HEK293T (cell line): ENCODE measurements around the gene TECR.
"Not testable (repeated sequence)": the region's sequence is repeated elsewhere in the genome, so short reads cannot be mapped to it uniquely, and the experiment has no call there.

ENCODE experiments used
- CTCF ChIA-PET: fragments of 350-600 bp; formaldehyde crosslinking; extraction: SDS; loops from one replicate; lab custom pipeline; 2021; ENCODE audit warnings: antibody characterized with exemption, inconsistent platforms; lab: Yijun Ruan, JAX
- POLR2A ChIA-PET: fragments of 350-600 bp; formaldehyde crosslinking; extraction: SDS; loops from one replicate; lab custom pipeline; 2020; ENCODE audit warnings: antibody characterized with exemption, inconsistent platforms; lab: Yijun Ruan, JAX
- DNase-seq: peaks from one replicate; pipeline ENCODE4 v3.0.0; 2012; ENCODE audit warnings: mixed read lengths; ENCODE audit errors: extremely low spot score
- ARNT ChIP-seq: fragments of 450-650 bp; IDR thresholded peaks from 2 replicates; pipeline ENCODE4 v1.6.1; 2017; ENCODE audit warnings: mild to moderate bottlenecking
- BHLHE40 ChIP-seq: fragments of 450-650 bp; IDR thresholded peaks from 2 replicates; pipeline ENCODE4 v1.6.1; 2016; ENCODE audit warnings: mild to moderate bottlenecking, moderate library complexity, borderline replicate concordance
- CTBP1 ChIP-seq: fragments of 450-650 bp; IDR thresholded peaks from 2 replicates; pipeline ENCODE4 v1.6.1; 2016; ENCODE audit warnings: borderline replicate concordance
- ELF4 ChIP-seq: fragments of 450-650 bp; IDR thresholded peaks from 2 replicates; pipeline ENCODE4 v1.6.1; 2017; ENCODE audit warnings: antibody characterized with exemption
- FOXA1 ChIP-seq: fragments of 450-650 bp; IDR thresholded peaks from 2 replicates; pipeline ENCODE4 v1.6.1; 2016; ENCODE audit warnings: mild to moderate bottlenecking
- FOXK2 ChIP-seq: fragments of 450-650 bp; IDR thresholded peaks from 2 replicates; pipeline ENCODE4 v1.6.1; 2016; ENCODE audit warnings: mild to moderate bottlenecking
- FOXM1 ChIP-seq: fragments of 450-650 bp; IDR thresholded peaks from 2 replicates; pipeline ENCODE4 v1.6.1; 2017; ENCODE audit warnings: mild to moderate bottlenecking, borderline replicate concordance
- HDGF ChIP-seq: fragments of 450-650 bp; IDR thresholded peaks from 2 replicates; pipeline ENCODE4 v1.6.1; 2017; ENCODE audit warnings: antibody characterized with exemption, borderline replicate concordance
- L3MBTL2 ChIP-seq: fragments of 450-650 bp; conservative IDR thresholded peaks from 2 replicates; pipeline ENCODE4 v1.6.1; 2016; ENCODE audit warnings: mild to moderate bottlenecking
- LEF1 ChIP-seq: fragments of 450-650 bp; IDR thresholded peaks from 2 replicates; pipeline ENCODE4 v1.6.1; 2017; ENCODE audit warnings: mild to moderate bottlenecking, borderline replicate concordance
- NFRKB ChIP-seq: fragments of 450-650 bp; IDR thresholded peaks from 2 replicates; pipeline ENCODE4 v1.6.1; 2016; ENCODE audit warnings: mild to moderate bottlenecking, moderate library complexity
- SP1 ChIP-seq: fragments of 450-650 bp; IDR thresholded peaks from 2 replicates; pipeline ENCODE4 v1.6.1; 2017
- SUZ12 ChIP-seq: fragments of 450-650 bp; IDR thresholded peaks from 2 replicates; pipeline ENCODE4 v1.6.1; 2016; ENCODE audit warnings: mild to moderate bottlenecking
- TARDBP ChIP-seq: fragments of 450-650 bp; IDR thresholded peaks from 2 replicates; pipeline ENCODE4 v1.6.1; 2016
- ZNF384 ChIP-seq: fragments of 450-650 bp; IDR thresholded peaks from 2 replicates; pipeline ENCODE4 v1.6.1; 2016
- TF ChIP-seq, protein P1 (sequence below): fragments of 450-650 bp; IDR thresholded peaks from 2 replicates; pipeline ENCODE4 v1.6.1; 2016

Gene TECR

DNA sequence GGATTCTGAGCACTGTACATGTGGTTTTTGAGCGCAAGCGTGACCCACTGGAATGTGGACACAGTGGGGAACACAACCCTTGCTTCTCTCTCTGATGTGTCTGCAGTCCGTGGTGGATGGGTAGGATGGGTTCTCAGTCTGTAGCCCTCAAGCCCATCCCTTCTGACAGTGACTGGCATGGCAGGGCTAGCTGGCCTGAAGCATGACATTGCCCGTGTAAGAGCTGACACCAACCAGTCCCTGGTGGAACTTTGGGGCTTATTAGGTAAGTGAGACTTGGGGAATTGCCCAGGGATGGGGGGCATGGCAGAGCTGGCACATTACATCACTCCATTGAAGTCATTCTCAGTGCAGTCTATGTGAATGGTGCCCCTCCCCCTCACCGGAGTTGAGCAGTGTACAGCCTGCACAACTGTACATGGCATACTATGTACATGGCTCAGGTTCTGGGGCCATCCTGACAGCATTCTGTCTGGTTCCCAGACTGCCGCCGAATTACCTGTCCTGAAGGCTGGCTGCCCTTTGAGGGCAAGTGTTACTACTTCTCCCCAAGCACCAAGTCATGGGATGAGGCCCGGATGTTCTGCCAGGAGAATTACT is 70.3 kb downstream of the TECR start:
- POLR2A ChIA-PET, result no interaction called here

DNA sequence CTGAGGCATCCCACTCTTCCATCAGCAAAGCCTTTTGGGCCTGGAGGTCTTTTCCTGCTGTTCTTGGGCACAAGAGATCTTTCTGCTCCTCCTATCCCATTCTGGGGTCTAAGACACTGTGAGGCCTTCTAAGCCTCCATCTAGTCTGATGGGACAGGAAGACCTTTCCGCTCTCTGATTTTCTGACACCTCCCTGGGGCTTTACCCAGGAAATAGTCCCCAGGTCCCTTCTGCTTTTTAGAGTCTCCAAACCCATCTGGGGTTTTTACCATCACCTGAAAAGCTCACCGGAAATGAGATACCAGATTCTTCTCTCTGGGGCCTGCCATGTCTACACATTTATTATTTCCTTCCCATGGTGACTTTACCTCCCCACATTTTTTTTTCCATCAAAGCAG is 74.6 kb downstream of the TECR start:
- POLR2A ChIA-PET, result no interaction called here

More for the DNA sequence above, 70.3 kb downstream of the TECR start:
- no peak for DNase-seq
- no peak for TF ChIP-seq ELF4
- no peak for TF ChIP-seq BHLHE40
- TF ChIP-seq HDGF, result no peak
- no peak for TF ChIP-seq SP1
- TF ChIP-seq, protein P1, sequence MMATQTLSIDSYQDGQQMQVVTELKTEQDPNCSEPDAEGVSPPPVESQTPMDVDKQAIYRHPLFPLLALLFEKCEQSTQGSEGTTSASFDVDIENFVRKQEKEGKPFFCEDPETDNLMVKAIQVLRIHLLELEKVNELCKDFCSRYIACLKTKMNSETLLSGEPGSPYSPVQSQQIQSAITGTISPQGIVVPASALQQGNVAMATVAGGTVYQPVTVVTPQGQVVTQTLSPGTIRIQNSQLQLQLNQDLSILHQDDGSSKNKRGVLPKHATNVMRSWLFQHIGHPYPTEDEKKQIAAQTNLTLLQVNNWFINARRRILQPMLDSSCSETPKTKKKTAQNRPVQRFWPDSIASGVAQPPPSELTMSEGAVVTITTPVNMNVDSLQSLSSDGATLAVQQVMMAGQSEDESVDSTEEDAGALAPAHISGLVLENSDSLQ, result no peak
- TF ChIP-seq ZNF384, result no peak
- CTCF ChIA-PET, result no interaction called here

DNA sequence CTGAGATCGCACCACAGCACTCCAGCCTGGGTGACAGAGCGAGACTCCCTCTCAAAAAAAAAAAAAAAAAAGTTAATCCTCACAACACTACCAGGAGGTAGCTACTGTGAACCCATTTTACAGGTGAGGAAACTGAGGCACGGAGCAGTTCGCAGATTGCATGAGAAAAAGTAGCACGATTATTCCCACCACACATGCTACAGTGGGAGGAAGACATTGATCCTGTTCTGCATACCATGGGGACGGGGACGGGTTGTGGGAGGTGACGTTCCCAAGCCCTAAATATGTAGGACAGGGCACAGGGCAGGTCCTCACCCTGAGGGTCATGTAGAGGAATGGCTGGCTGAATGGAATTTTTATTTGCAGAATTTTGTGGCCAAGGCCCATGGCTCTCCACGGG is 77.2 kb downstream of the TECR start:
- CTCF ChIA-PET, result interaction anchor here (0.7 kb wide), 1 partner anchor 44 kb away, joined by 5 read pairs; no protein-coding TSS in a partner anchor
- POLR2A ChIA-PET, result no interaction called here
- DNase-seq, result no peak
- TF ChIP-seq L3MBTL2 (no peak), CTBP1 (no peak), ZNF384 (no peak), TARDBP (no peak), NFRKB (no peak), BHLHE40 (no peak)
- TF ChIP-seq, protein P1, result no peak

More for the DNA sequence above, 74.6 kb downstream of the TECR start:
- CTCF ChIA-PET, result no interaction called here
- TF ChIP-seq, protein P1, result no peak
- TF ChIP-seq ELF4, result no peak
- no peak for TF ChIP-seq CTBP1
- TF ChIP-seq FOXK2, result no peak
- no peak for TF ChIP-seq BHLHE40
- no peak for TF ChIP-seq ZNF384
- no peak for TF ChIP-seq ARNT
- TF ChIP-seq NFRKB, result no peak
- no peak for TF ChIP-seq SP1
- TF ChIP-seq TARDBP, result no peak
- no peak for TF ChIP-seq SUZ12
- TF ChIP-seq FOXM1, result no peak
- TF ChIP-seq LEF1, result no peak
- no peak for TF ChIP-seq HDGF
- no peak for TF ChIP-seq FOXA1
- TF ChIP-seq L3MBTL2, result no peak
- DNase-seq, result no peak

DNA sequence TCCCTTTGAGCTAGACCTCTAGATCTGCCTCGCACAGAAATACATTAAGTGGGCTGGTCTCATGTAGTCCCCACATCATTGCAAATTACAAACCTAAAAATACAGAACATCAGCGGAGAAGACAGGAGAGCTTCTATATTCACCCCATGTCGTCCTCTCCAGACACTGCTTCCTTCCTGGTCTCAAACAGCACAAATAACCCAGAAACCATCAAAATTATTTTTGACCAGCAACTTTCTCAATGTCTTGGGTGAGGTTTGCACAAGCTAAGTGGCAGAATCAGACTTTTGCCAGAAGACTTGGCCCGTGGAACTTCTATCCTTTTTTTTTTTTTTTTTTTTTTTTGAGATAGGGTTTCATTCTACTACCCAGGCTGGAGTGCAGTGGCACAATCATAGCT is 81.7 kb downstream of the TECR start:
- DNase-seq, result no peak
- ChIA-PET POLR2A (no interaction called here), CTCF (no interaction called here)
- no peak for TF ChIP-seq FOXA1
- no peak for TF ChIP-seq ZNF384
- TF ChIP-seq HDGF, result no peak
- TF ChIP-seq BHLHE40, result no peak
- TF ChIP-seq CTBP1, result no peak
- TF ChIP-seq SUZ12, result no peak
- no peak for TF ChIP-seq FOXK2
- TF ChIP-seq ARNT, result no peak
- no peak for TF ChIP-seq FOXM1
- TF ChIP-seq NFRKB, result no peak
- no peak for TF ChIP-seq ELF4

DNA sequence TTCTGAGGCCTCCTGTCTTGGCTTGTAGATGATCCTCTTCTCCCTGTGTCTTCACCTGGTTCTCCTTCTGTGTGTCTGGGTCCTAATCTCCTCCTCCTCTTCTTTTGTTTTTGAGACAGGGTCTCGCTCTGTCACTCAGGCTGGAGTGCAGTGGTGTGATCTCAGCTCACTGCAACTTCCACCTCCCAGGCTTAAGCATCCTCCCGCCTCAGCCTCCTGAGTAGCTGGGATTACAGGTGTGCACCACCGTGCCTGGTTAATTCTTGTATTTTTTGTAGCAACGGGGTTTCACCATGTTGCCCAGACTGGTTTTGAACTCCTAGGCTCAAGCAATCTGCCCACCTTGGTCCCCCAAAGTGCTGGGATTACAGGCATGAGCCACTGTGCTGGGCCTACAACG is 82.8 kb downstream of the TECR start:
- DNase-seq, CTCF ChIA-PET, POLR2A ChIA-PET: not testable (repeated sequence)

DNA sequence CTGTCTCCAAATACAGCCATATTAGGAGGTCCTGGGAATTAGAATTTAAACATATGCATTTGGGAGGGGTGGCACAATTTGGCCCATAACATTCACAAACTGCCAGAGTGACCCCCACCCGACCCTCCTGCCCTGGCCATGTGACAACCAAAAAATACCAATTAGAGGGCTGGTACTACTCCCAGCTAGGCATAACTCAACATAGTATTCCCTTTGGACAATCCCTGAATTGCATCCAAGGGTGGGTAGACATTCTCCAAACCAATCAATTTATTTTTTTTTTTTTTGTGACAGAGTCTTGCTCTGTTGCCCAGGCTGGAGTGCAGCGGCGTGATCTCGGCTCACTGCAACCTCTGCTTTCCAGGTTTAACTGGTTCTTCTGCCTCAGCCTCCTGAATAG is 83.3 kb downstream of the TECR start:
- CTCF ChIA-PET, result no interaction called here
- POLR2A ChIA-PET, result no interaction called here
- no peak for DNase-seq
- TF ChIP-seq TARDBP (no peak), FOXK2 (no peak), FOXM1 (no peak), SUZ12 (no peak), L3MBTL2 (no peak), NFRKB (no peak), LEF1 (no peak), ZNF384 (no peak), ARNT (no peak), ELF4 (no peak), SP1 (no peak), HDGF (no peak), CTBP1 (no peak)
- TF ChIP-seq, protein P1, result no peak

DNA sequence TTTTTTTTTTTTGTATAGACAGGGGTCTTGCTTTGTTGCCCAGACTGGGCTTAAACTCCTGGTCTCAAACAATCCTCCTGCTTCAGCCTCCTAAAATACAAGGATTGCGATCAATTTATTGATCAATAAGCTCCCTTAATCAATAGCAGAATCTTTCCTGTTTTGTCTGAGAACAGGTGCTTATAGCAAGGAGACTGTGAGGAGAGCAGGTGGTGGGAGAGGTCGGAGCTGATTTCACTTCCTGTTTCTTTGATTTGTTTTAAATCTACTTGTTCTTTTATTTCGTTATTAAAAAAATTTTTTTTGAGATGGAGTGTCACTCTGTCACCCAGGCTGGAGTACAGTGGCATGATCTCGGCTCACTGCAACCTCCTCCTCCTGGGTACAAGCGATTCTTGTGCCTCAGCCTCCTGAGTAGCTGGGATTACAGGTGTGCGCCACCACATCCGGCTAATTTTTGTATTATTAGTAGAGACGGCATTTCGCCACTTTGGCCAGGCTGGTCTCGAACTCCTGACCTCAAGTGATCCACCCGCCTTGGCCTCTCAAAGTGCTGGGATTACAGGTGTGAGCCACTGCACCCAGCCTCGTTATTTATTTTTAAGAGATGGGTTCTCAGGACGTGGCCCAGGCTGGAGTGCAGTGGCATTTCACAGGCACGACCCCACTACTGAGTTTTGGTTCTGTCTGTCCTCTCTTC is 84.2 kb downstream of the TECR start:
- CTCF ChIA-PET, DNase-seq, POLR2A ChIA-PET: not testable (repeated sequence)
